K562 (cell line): Measurements from ENCODE around the gene ZC3H10. TPM values are rescaled to one million over a fixed set of nuclear protein-coding genes. Genes with fewer than 3 reads are reported as not detected.

Source experiments
- CBFA2T2 ChIP-seq: fragments of 450-650 bp; conservative IDR thresholded peaks from 2 replicates; pipeline ENCODE4 v1.6.1; 2017; ENCODE audit warnings: mild to moderate bottlenecking
- GATA2 ChIP-seq: sonication (generic); formaldehyde crosslinking; IDR thresholded peaks from 2 replicates; pipeline ENCODE4 v1.4.0; 2020; ENCODE audit warnings: mild to moderate bottlenecking, missing genetic modification reagents
- MTF1 ChIP-seq: fragments of 250-450 bp; sonication (Bioruptor Pico); IDR thresholded peaks from 2 replicates; pipeline ENCODE4 v1.9.0; 2021; ENCODE audit warnings: moderate library complexity, mild to moderate bottlenecking, inconsistent platforms, borderline replicate concordance
- NFIC ChIP-seq: fragments of 450-650 bp; IDR thresholded peaks from 2 replicates; pipeline ENCODE4 v1.6.1; 2017; ENCODE audit warnings: mild to moderate bottlenecking, inconsistent platforms
- PML ChIP-seq: IDR thresholded peaks from 2 replicates; pipeline ENCODE4 v1.6.1; 2012; ENCODE audit warnings: low read length, inconsistent platforms
- POLR2AphosphoS5 ChIP-seq: IDR thresholded peaks from 2 replicates; pipeline ENCODE4 v1.6.1; 2011; ENCODE audit warnings: mild to moderate bottlenecking, low read depth, low read length, moderate library complexity; ENCODE audit not compliant: control insufficient read depth, insufficient read depth
- PTRF ChIP-seq: fragments of 450-650 bp; IDR thresholded peaks from 2 replicates; pipeline ENCODE4 v1.6.1; 2016; ENCODE audit warnings: mild to moderate bottlenecking, missing genetic modification characterization, missing compliant biosample characterization
- TEAD2 ChIP-seq: fragments of 450-650 bp; IDR thresholded peaks from 2 replicates; pipeline ENCODE4 v1.6.1; 2016; ENCODE audit warnings: missing genetic modification characterization, control low read depth, missing compliant biosample characterization
- ZBTB7A ChIP-seq: IDR thresholded peaks from 2 replicates; pipeline ENCODE4 v1.6.1; 2011; ENCODE audit warnings: low read depth, mild to moderate bottlenecking, low read length, moderate library complexity, borderline replicate concordance; ENCODE audit not compliant: control insufficient read depth
- ZFX ChIP-seq: sonication (generic); formaldehyde crosslinking; IDR thresholded peaks from 2 replicates; pipeline ENCODE4 v1.8.0; 2022; ENCODE audit warnings: mild to moderate bottlenecking, missing genetic modification reagents, moderate library complexity
- ZNF324 ChIP-seq: fragments of 250-450 bp; sonication (Bioruptor Pico); IDR thresholded peaks from 2 replicates; pipeline ENCODE4 v1.4.0; 2020; ENCODE audit warnings: mild to moderate bottlenecking
- ZNF436 ChIP-seq: fragments of 250-450, 450-650 bp; sonication (Bioruptor Pico); formaldehyde crosslinking; IDR thresholded peaks from 2 replicates; pipeline ENCODE4 v1.7.0; 2020; ENCODE audit warnings: mild to moderate bottlenecking
- ZNF695 ChIP-seq: fragments of 450-650 bp; formaldehyde crosslinking; IDR thresholded peaks from 2 replicates; pipeline ENCODE4 v1.4.0; 2020; ENCODE audit warnings: mild to moderate bottlenecking, moderate library complexity
- polyA plus RNA-seq, 8 experiments: library from polyadenylated mRNA; depleted of rRNA in 4 of 8; stranded (reverse) in 5 of 8; unstranded in 3 of 8; fragments of >200 nt; fragmentation: Nextera tagmentation in 2 of 8; fragmentation: Illumina TruSeq in 1 of 8; extraction: Ambion mirVana in 2 of 8; extraction: Trizol in 1 of 8; gene quantifications; 2 replicates each; pipeline versions ENCODE4 v1.2.1 to v1.2.3, GENCODE V29; 2011 to 2014; ENCODE audit warnings: inconsistent platforms in 1 of 8, missing spikeins in 1 of 8
- total RNA-seq, 7 experiments: library from RNA; depleted of rRNA in 6 of 7; stranded (reverse); fragments of >200 nt in 6 of 7; fragmentation: Illumina TruSeq in 2 of 7; extraction: Trizol in 2 of 7; gene quantifications; 2 replicates each; pipeline versions ENCODE4 v1.2.1 to v1.2.3, GENCODE V29; 2011 to 2021; ENCODE audit warnings: low replicate concordance in 1 of 7
- TF ChIP-seq, protein P1 (sequence below): sonication (generic); formaldehyde crosslinking; IDR thresholded peaks from 2 replicates; pipeline ENCODE4 v1.8.0; 2023; ENCODE audit warnings: mild to moderate bottlenecking, missing genetic modification reagents
- TF ChIP-seq, protein P2 (sequence below): fragments of 250-450 bp; sonication (Bioruptor Pico); IDR thresholded peaks from 2 replicates; pipeline ENCODE4 v1.5.0; 2021; ENCODE audit warnings: mild to moderate bottlenecking, borderline replicate concordance
- TF ChIP-seq, protein P3 (sequence below): IDR thresholded peaks from 3 replicates; pipeline ENCODE4 v1.6.1; 2011; ENCODE audit warnings: borderline replicate concordance, mild to moderate bottlenecking, moderate library complexity; ENCODE audit not compliant: insufficient read length; ENCODE audit errors: extremely low read depth
- TF ChIP-seq, protein P4 (sequence below): fragments of 450-650 bp; IDR thresholded peaks from 2 replicates; pipeline ENCODE4 v1.6.1; 2016; ENCODE audit warnings: borderline replicate concordance

The ZC3H10 gene
- total and polyA plus RNA-seq, 9 of the 15 experiments (the other 6 are each of a cell fraction or from before 2014, with no cell fraction given) = 0.31 to 4.1 (median 1.6) TPM

DNA sequence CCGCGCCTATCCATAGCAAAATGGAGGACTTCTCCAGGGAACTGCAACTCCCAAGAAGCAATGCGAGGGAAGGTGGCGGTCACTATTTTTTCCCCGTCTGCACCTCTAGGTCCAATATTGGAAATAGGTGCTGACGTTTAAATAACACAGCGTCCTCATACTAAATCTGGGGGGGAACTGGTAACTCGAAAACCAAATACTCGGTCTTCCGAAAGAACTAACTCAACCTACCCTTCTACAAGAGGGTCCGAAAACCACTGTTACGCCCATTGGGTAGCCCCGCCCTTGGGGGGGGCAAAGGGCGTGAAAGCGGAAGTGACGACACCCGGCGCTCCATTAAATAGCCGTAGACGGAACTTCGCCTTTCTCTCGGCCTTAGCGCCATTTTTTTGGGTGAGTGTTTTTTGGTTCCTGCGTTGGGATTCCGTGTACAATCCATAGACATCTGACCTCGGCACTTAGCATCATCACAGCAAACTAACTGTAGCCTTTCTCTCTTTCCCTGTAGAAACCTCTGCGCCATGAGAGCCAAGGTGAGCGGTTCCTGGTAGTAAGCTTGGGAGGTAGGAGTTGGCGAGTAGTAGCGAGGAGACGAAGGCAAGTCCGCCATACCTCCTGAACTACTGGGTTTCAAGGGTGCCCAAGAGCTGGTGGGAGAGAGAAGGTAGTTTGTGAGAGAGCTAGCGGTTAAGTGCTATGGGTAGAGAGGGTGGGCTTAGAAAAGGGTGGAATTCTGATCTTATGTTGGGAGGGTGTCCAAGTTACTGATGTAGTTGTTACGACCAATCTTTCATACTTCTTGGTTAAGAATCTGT, 1.6 kb upstream of the ZC3H10 start, which contains the start of gene RPL41 (continued):
- TF ChIP-seq, protein P1, sequence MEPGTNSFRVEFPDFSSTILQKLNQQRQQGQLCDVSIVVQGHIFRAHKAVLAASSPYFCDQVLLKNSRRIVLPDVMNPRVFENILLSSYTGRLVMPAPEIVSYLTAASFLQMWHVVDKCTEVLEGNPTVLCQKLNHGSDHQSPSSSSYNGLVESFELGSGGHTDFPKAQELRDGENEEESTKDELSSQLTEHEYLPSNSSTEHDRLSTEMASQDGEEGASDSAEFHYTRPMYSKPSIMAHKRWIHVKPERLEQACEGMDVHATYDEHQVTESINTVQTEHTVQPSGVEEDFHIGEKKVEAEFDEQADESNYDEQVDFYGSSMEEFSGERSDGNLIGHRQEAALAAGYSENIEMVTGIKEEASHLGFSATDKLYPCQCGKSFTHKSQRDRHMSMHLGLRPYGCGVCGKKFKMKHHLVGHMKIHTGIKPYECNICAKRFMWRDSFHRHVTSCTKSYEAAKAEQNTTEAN = 0 out of 2 replicates have a peak, but pooled peaks have one; percentile 21
- TF ChIP-seq TEAD2 (tag) (no peak), ZBTB7A (peak; percentile 62; the same call in 1 of the 2 replicates), PML (peak; percentile 97), ZNF324 (no peak), ZNF436 (CRISPR knock-in tag) (no peak), POLR2AphosphoS5 (peak; percentile 99), ZNF695 (no peak), GATA2 (CRISPR knock-in tag) (no peak), CBFA2T2 (no peak), PTRF (tag) (no peak), MTF1 (CRISPR knock-in tag) (no peak), ZFX (CRISPR knock-in tag) (peak; percentile 81), NFIC (peak; percentile 75)
- TF ChIP-seq, protein P2, sequence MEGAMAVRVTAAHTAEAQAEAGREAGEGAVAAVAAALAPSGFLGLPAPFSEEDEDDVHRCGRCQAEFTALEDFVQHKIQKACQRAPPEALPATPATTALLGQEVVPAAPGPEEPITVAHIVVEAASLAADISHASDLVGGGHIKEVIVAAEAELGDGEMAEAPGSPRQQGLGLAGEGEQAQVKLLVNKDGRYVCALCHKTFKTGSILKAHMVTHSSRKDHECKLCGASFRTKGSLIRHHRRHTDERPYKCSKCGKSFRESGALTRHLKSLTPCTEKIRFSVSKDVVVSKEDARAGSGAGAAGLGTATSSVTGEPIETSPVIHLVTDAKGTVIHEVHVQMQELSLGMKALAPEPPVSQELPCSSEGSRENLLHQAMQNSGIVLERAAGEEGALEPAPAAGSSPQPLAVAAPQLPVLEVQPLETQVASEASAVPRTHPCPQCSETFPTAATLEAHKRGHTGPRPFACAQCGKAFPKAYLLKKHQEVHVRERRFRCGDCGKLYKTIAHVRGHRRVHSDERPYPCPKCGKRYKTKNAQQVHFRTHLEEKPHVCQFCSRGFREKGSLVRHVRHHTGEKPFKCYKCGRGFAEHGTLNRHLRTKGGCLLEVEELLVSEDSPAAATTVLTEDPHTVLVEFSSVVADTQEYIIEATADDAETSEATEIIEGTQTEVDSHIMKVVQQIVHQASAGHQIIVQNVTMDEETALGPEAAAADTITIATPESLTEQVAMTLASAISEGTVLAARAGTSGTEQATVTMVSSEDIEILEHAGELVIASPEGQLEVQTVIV (CRISPR knock-in tag) = peak; percentile 70; the same call in 1 of the 2 replicates
- TF ChIP-seq, protein P3, sequence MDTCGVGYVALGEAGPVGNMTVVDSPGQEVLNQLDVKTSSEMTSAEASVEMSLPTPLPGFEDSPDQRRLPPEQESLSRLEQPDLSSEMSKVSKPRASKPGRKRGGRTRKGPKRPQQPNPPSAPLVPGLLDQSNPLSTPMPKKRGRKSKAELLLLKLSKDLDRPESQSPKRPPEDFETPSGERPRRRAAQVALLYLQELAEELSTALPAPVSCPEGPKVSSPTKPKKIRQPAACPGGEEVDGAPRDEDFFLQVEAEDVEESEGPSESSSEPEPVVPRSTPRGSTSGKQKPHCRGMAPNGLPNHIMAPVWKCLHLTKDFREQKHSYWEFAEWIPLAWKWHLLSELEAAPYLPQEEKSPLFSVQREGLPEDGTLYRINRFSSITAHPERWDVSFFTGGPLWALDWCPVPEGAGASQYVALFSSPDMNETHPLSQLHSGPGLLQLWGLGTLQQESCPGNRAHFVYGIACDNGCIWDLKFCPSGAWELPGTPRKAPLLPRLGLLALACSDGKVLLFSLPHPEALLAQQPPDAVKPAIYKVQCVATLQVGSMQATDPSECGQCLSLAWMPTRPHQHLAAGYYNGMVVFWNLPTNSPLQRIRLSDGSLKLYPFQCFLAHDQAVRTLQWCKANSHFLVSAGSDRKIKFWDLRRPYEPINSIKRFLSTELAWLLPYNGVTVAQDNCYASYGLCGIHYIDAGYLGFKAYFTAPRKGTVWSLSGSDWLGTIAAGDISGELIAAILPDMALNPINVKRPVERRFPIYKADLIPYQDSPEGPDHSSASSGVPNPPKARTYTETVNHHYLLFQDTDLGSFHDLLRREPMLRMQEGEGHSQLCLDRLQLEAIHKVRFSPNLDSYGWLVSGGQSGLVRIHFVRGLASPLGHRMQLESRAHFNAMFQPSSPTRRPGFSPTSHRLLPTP = no peak
- TF ChIP-seq, protein P4, sequence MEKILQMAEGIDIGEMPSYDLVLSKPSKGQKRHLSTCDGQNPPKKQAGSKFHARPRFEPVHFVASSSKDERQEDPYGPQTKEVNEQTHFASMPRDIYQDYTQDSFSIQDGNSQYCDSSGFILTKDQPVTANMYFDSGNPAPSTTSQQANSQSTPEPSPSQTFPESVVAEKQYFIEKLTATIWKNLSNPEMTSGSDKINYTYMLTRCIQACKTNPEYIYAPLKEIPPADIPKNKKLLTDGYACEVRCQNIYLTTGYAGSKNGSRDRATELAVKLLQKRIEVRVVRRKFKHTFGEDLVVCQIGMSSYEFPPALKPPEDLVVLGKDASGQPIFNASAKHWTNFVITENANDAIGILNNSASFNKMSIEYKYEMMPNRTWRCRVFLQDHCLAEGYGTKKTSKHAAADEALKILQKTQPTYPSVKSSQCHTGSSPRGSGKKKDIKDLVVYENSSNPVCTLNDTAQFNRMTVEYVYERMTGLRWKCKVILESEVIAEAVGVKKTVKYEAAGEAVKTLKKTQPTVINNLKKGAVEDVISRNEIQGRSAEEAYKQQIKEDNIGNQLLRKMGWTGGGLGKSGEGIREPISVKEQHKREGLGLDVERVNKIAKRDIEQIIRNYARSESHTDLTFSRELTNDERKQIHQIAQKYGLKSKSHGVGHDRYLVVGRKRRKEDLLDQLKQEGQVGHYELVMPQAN = peak; percentile 70
